K562 (cell line): ENCODE data around the gene ADAMTS6. TPM values are rescaled to one million over a fixed set of nuclear protein-coding genes. Genes with fewer than 3 reads are reported as not detected.

Source experiments
- CEBPG ChIP-seq, 3 experiments: fragments of 200-800 bp in 1 of 3; sonication (Bioruptor generic) in 1 of 3; sonication (generic) in 1 of 3; formaldehyde crosslinking in 1 of 3; IDR thresholded peaks in 2 of 3; conservative IDR thresholded peaks in 1 of 3; 2 replicates each; pipeline versions ENCODE4 v1.6.1 to v1.8.0; 2016 to 2022; ENCODE audit warnings: missing compliant biosample characterization in 2 of 3, missing genetic modification characterization in 2 of 3, mild to moderate bottlenecking in 1 of 3, missing genetic modification reagents in 1 of 3
- FOXK2 ChIP-seq, 2 experiments: fragments of 450-650 bp; IDR thresholded peaks in 1 of 2; conservative IDR thresholded peaks in 1 of 2; 2 replicates each; pipeline ENCODE4 v1.6.1; 2016; ENCODE audit warnings: low read depth in 2 of 2, mild to moderate bottlenecking in 1 of 2
- OTX1 ChIP-seq: fragments of 450-650 bp; formaldehyde crosslinking; IDR thresholded peaks from 2 replicates; pipeline ENCODE4 v1.4.0; 2022; ENCODE audit warnings: mild to moderate bottlenecking
- POLR2AphosphoS5 ChIP-seq: IDR thresholded peaks from 2 replicates; pipeline ENCODE4 v1.6.1; 2011; ENCODE audit warnings: mild to moderate bottlenecking, low read depth, low read length, moderate library complexity; ENCODE audit not compliant: control insufficient read depth, insufficient read depth
- TEAD1 ChIP-seq, 2 experiments: fragments of 450-650 bp in 1 of 2; sonication (generic) in 1 of 2; formaldehyde crosslinking; IDR thresholded peaks; 2 replicates each; pipeline versions ENCODE4 v1.4.0 to v1.8.0; 2020 to 2022; ENCODE audit warnings: mild to moderate bottlenecking in 2 of 2, missing genetic modification reagents in 1 of 2
- YY1 ChIP-seq, 3 experiments: IDR thresholded peaks; 2 replicates each; pipeline ENCODE4 v1.6.1; 2011; ENCODE audit warnings: low read length in 2 of 3, mild to moderate bottlenecking in 2 of 3, moderate library complexity in 2 of 3, borderline replicate concordance in 1 of 3, control low read depth in 1 of 3, low read depth in 1 of 3; ENCODE audit not compliant: insufficient read depth in 3 of 3, insufficient replicate concordance in 2 of 3, control insufficient read depth in 1 of 3, insufficient read length in 1 of 3; ENCODE audit errors: extremely low read depth in 1 of 3
- polyA plus RNA-seq, 8 experiments: library from polyadenylated mRNA; depleted of rRNA in 4 of 8; stranded (reverse) in 5 of 8; unstranded in 3 of 8; fragments of >200 nt; fragmentation: Nextera tagmentation in 2 of 8; fragmentation: Illumina TruSeq in 1 of 8; extraction: Ambion mirVana in 2 of 8; extraction: Trizol in 1 of 8; gene quantifications; 2 replicates each; pipeline versions ENCODE4 v1.2.1 to v1.2.3, GENCODE V29; 2011 to 2014; ENCODE audit warnings: inconsistent platforms in 1 of 8, missing spikeins in 1 of 8
- total RNA-seq, 7 experiments: library from RNA; depleted of rRNA in 6 of 7; stranded (reverse); fragments of >200 nt in 6 of 7; fragmentation: Illumina TruSeq in 2 of 7; extraction: Trizol in 2 of 7; gene quantifications; 2 replicates each; pipeline versions ENCODE4 v1.2.1 to v1.2.3, GENCODE V29; 2011 to 2021; ENCODE audit warnings: low replicate concordance in 1 of 7
- TF ChIP-seq, protein P1 (sequence below): fragments of 250-450 bp; sonication (Bioruptor Pico); IDR thresholded peaks from 2 replicates; pipeline ENCODE4 v1.5.1; 2021; ENCODE audit warnings: mild to moderate bottlenecking
- TF ChIP-seq, protein P2 (sequence below): sonication (generic); formaldehyde crosslinking; IDR thresholded peaks from 2 replicates; pipeline ENCODE4 v1.8.0; 2023; ENCODE audit warnings: missing genetic modification reagents, mild to moderate bottlenecking, borderline replicate concordance
- TF ChIP-seq, protein P3 (sequence below): fragments of 250-450 bp; sonication (Bioruptor Pico); IDR thresholded peaks from 2 replicates; pipeline ENCODE4 v1.8.0; 2021; ENCODE audit warnings: mild to moderate bottlenecking, moderate library complexity
- TF ChIP-seq, protein P4 (sequence below), 2 experiments: fragments of 450-650 bp in 1 of 2; IDR thresholded peaks; 2 replicates each; pipeline ENCODE4 v1.6.1; 2011 to 2017; ENCODE audit warnings: low read depth in 2 of 2, antibody characterized with exemption in 1 of 2, borderline replicate concordance in 1 of 2, low read length in 1 of 2, mild to moderate bottlenecking in 1 of 2, mixed read lengths in 1 of 2; ENCODE audit not compliant: control insufficient read depth in 1 of 2

Gene ADAMTS6
- total and polyA plus RNA-seq, 9 of the 15 experiments (the other 6 are each of a cell fraction or from before 2014, with no cell fraction given) = 0.57 to 5.3 (median 1.5) TPM

DNA sequence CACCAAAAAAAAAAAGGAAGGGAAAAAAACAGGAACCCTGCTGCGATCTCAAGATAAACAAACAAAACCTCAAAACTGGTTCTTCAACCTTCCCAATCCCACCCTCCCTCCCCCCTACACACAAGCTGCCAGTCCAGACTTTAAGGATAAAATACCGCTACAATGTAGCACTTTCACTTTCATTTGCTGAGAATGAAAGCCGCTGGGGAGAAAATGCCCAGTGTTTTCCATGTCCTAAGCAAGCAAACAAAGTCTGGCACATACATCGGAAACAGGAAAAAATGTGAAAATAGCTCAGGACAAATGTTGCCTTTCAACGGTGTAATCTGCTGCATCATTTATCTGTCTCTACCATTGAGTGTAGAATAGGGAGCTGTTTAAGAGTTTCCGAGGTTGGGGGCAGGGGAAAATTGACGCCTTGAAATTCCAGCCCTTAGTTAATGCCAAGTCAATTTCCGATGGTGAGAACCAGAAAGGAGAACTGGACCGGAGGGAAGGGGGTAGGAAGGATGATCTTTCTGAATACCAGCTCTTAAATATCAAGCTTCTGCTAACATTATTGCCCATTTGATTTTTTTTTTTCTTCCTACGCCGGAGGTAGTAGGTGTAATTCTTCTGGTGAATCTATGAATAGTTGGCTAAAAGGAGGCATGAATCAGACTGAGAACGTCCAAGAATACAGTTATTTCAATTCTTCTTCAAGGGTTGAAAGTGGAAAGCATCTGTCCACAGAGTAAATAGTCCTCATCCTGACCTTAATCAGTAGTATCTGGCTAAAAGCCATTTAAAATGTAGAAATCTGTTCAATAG, 1.2 kb upstream of the ADAMTS6 start (continued):
- TF ChIP-seq, protein P1, sequence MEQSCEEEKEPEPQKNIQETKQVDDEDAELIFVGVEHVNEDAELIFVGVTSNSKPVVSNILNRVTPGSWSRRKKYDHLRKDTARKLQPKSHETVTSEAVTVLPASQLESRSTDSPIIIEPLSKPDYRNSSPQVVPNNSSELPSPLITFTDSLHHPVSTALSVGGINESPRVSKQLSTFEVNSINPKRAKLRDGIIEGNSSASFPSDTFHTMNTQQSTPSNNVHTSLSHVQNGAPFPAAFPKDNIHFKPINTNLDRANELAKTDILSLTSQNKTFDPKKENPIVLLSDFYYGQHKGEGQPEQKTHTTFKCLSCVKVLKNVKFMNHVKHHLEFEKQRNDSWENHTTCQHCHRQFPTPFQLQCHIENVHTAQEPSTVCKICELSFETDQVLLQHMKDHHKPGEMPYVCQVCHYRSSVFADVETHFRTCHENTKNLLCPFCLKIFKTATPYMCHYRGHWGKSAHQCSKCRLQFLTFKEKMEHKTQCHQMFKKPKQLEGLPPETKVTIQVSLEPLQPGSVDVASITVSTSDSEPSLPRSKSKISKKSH (CRISPR knock-in tag) = no peak
- TF ChIP-seq FOXK2 (conservative IDR thresholded peaks at IDR 0.05 in 1 of 2, IDR thresholded peaks at IDR 0.05 in 1 of 2; ENCODE audit: low read depth in 2 of 2) (peak in 1 of 2 experiments; percentile 19; a peak in 1 of 4 replicates), CEBPG (CRISPR knock-in tag; IDR thresholded peaks at IDR 0.05) (no peak), CEBPG (tag; conservative IDR thresholded peaks at IDR 0.05 in 1 of 2, IDR thresholded peaks at IDR 0.05 in 1 of 2) (no peak), OTX1 (no peak), TEAD1 (CRISPR knock-in tag; IDR thresholded peaks at IDR 0.05) (0 out of 4 replicates have a peak, but pooled peaks of 1 of the 2 experiments have one; percentile 37), YY1 (IDR thresholded peaks at IDR 0.05; ENCODE audit: borderline replicate concordance in 1 of 3, control insufficient read depth in 1 of 3, extremely low read depth in 1 of 3, insufficient read depth in 3 of 3, insufficient read length in 1 of 3, insufficient replicate concordance in 2 of 3, low read depth in 1 of 3, low read length in 2 of 3) (no peak), POLR2AphosphoS5 (no peak)
- TF ChIP-seq, protein P2, sequence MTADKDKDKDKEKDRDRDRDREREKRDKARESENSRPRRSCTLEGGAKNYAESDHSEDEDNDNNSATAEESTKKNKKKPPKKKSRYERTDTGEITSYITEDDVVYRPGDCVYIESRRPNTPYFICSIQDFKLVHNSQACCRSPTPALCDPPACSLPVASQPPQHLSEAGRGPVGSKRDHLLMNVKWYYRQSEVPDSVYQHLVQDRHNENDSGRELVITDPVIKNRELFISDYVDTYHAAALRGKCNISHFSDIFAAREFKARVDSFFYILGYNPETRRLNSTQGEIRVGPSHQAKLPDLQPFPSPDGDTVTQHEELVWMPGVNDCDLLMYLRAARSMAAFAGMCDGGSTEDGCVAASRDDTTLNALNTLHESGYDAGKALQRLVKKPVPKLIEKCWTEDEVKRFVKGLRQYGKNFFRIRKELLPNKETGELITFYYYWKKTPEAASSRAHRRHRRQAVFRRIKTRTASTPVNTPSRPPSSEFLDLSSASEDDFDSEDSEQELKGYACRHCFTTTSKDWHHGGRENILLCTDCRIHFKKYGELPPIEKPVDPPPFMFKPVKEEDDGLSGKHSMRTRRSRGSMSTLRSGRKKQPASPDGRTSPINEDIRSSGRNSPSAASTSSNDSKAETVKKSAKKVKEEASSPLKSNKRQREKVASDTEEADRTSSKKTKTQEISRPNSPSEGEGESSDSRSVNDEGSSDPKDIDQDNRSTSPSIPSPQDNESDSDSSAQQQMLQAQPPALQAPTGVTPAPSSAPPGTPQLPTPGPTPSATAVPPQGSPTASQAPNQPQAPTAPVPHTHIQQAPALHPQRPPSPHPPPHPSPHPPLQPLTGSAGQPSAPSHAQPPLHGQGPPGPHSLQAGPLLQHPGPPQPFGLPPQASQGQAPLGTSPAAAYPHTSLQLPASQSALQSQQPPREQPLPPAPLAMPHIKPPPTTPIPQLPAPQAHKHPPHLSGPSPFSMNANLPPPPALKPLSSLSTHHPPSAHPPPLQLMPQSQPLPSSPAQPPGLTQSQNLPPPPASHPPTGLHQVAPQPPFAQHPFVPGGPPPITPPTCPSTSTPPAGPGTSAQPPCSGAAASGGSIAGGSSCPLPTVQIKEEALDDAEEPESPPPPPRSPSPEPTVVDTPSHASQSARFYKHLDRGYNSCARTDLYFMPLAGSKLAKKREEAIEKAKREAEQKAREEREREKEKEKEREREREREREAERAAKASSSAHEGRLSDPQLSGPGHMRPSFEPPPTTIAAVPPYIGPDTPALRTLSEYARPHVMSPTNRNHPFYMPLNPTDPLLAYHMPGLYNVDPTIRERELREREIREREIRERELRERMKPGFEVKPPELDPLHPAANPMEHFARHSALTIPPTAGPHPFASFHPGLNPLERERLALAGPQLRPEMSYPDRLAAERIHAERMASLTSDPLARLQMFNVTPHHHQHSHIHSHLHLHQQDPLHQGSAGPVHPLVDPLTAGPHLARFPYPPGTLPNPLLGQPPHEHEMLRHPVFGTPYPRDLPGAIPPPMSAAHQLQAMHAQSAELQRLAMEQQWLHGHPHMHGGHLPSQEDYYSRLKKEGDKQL = no peak
- TF ChIP-seq, protein P3, sequence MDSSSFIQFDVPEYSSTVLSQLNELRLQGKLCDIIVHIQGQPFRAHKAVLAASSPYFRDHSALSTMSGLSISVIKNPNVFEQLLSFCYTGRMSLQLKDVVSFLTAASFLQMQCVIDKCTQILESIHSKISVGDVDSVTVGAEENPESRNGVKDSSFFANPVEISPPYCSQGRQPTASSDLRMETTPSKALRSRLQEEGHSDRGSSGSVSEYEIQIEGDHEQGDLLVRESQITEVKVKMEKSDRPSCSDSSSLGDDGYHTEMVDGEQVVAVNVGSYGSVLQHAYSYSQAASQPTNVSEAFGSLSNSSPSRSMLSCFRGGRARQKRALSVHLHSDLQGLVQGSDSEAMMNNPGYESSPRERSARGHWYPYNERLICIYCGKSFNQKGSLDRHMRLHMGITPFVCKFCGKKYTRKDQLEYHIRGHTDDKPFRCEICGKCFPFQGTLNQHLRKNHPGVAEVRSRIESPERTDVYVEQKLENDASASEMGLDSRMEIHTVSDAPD = no peak
- TF ChIP-seq, protein P4, sequence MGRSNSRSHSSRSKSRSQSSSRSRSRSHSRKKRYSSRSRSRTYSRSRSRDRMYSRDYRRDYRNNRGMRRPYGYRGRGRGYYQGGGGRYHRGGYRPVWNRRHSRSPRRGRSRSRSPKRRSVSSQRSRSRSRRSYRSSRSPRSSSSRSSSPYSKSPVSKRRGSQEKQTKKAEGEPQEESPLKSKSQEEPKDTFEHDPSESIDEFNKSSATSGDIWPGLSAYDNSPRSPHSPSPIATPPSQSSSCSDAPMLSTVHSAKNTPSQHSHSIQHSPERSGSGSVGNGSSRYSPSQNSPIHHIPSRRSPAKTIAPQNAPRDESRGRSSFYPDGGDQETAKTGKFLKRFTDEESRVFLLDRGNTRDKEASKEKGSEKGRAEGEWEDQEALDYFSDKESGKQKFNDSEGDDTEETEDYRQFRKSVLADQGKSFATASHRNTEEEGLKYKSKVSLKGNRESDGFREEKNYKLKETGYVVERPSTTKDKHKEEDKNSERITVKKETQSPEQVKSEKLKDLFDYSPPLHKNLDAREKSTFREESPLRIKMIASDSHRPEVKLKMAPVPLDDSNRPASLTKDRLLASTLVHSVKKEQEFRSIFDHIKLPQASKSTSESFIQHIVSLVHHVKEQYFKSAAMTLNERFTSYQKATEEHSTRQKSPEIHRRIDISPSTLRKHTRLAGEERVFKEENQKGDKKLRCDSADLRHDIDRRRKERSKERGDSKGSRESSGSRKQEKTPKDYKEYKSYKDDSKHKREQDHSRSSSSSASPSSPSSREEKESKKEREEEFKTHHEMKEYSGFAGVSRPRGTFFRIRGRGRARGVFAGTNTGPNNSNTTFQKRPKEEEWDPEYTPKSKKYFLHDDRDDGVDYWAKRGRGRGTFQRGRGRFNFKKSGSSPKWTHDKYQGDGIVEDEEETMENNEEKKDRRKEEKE (IDR thresholded peaks at IDR 0.05; ENCODE audit: borderline replicate concordance in 1 of 2, control insufficient read depth in 1 of 2, low read depth in 2 of 2, low read length in 1 of 2) = no peak
